Dendritic cell treated with granulocyte-macrophage colony-stimulating factor and Interleukin-4, amounts not matched to agents 40 ng/mL and 50 ng/mL, for 4 days (primary cell): Measurements from ENCODE around the gene DIPK1C.

Experiments
- H3K27ac Mint-ChIP-seq: one replicate; pipeline ENCODE4 v1.8.0; 2022; ENCODE audit warnings: mild to moderate bottlenecking, mixed read lengths
- H3K27me3 Mint-ChIP-seq: one replicate; pipeline ENCODE4 v1.8.0; 2022; ENCODE audit warnings: mild to moderate bottlenecking, mixed read lengths
- H3K36me3 Mint-ChIP-seq: one replicate; pipeline ENCODE4 v1.8.0; 2022; ENCODE audit warnings: low read depth, mixed read lengths
- H3K4me1 Mint-ChIP-seq: one replicate; pipeline ENCODE4 v1.8.0; 2022; ENCODE audit warnings: low read depth, mixed read lengths
- H3K4me3 Mint-ChIP-seq: one replicate; pipeline ENCODE4 v1.8.0; 2022; ENCODE audit warnings: mild to moderate bottlenecking, moderate library complexity, mixed read lengths
- H3K9me3 Mint-ChIP-seq: one replicate; pipeline ENCODE4 v1.8.0; 2022; ENCODE audit warnings: mixed read lengths
- intact Hi-C: fragments of 100-400 bp; cut with micrococcal nuclease; formaldehyde crosslinking; loops from one replicate; pipeline ENCODE4 v1.15.0; 2022

DIPK1C gene

GRCh38 chr18:74414953-74415515 lies 42.1 kb downstream of the DIPK1C start:
- intact Hi-C loops = no loop called here
- Mint-ChIP-seq H3K27me3 (peaks cover 6% of the 10 kb centered on the region), H3K4me1 (no peaks in the 10 kb centered on the region), H3K27ac (no peak overlapping the region), H3K4me3 (no peak overlapping the region), H3K36me3 (no peaks in the 10 kb centered on the region), H3K9me3 (no peaks in the 10 kb centered on the region)

- intact Hi-C loops = no loop called here
- H3K27me3 Mint-ChIP-seq = peaks cover 6% of the 10 kb centered on the region
- no peak overlapping the region for H3K27ac Mint-ChIP-seq
- no peaks in the 10 kb centered on the region for H3K9me3 Mint-ChIP-seq
- H3K36me3 Mint-ChIP-seq = no peaks in the 10 kb centered on the region
- no peak overlapping the region for H3K4me3 Mint-ChIP-seq
- no peaks in the 10 kb centered on the region for H3K4me1 Mint-ChIP-seq
Observed at GRCh38 chr18:74413836-74414235, 43.3 kb downstream of the DIPK1C start.

- peaks cover 4% of the 10 kb centered on the region for H3K27me3 Mint-ChIP-seq
Observed at GRCh38 chr18:74412116-74412880, 44.8 kb downstream of the DIPK1C start.

GRCh38 chr18:74411475-74411874 lies 45.6 kb downstream of the DIPK1C start:
- intact Hi-C loops = no loop called here
- H3K9me3 Mint-ChIP-seq = no peaks in the 10 kb centered on the region
- no peaks in the 10 kb centered on the region for H3K36me3 Mint-ChIP-seq
- H3K4me1 Mint-ChIP-seq = peaks cover 11% of the 10 kb centered on the region
- H3K4me3 Mint-ChIP-seq = no peak overlapping the region
- no peaks in the 10 kb centered on the region for H3K27me3 Mint-ChIP-seq
- H3K27ac Mint-ChIP-seq = no peak overlapping the region

More at GRCh38 chr18:74412116-74412880, 44.8 kb downstream of the DIPK1C start:
- H3K27ac Mint-ChIP-seq = no peak overlapping the region
- no peak overlapping the region for H3K4me3 Mint-ChIP-seq
- H3K4me1 Mint-ChIP-seq = peaks cover 11% of the 10 kb centered on the region
- H3K9me3 Mint-ChIP-seq = no peaks in the 10 kb centered on the region
- intact Hi-C loops = no loop called here
- H3K36me3 Mint-ChIP-seq = no peaks in the 10 kb centered on the region

- Mint-ChIP-seq H3K27ac (no peak overlapping the region), H3K36me3 (no peaks in the 10 kb centered on the region), H3K4me1 (peaks cover 11% of the 10 kb centered on the region), H3K4me3 (no peak overlapping the region), H3K27me3 (no peaks in the 10 kb centered on the region), H3K9me3 (no peaks in the 10 kb centered on the region)
- intact Hi-C loops = no loop called here
Observed at GRCh38 chr18:74410441-74410992, 46.6 kb downstream of the DIPK1C start.

- intact Hi-C loops = no loop called here
- Mint-ChIP-seq H3K36me3 (no peaks in the 10 kb centered on the region), H3K4me1 (peaks cover 11% of the 10 kb centered on the region), H3K27ac (no peak overlapping the region), H3K4me3 (no peak overlapping the region), H3K9me3 (no peaks in the 10 kb centered on the region), H3K27me3 (no peaks in the 10 kb centered on the region)
Observed at GRCh38 chr18:74407888-74408287, 49.2 kb downstream of the DIPK1C start.

- intact Hi-C loops = no loop called here
- no peaks in the 10 kb centered on the region for H3K27me3 Mint-ChIP-seq
- peaks cover 28% of the 10 kb centered on the region for H3K4me1 Mint-ChIP-seq
- H3K36me3 Mint-ChIP-seq = no peaks in the 10 kb centered on the region
- H3K4me3 Mint-ChIP-seq = no peak overlapping the region
- no peaks in the 10 kb centered on the region for H3K9me3 Mint-ChIP-seq
- no peak overlapping the region for H3K27ac Mint-ChIP-seq
Observed at GRCh38 chr18:74402806-74403433, 54.2 kb downstream of the DIPK1C start.

- intact Hi-C loops = no loop called here
- H3K4me1 Mint-ChIP-seq = peaks cover 42% of the 10 kb centered on the region
- no peaks in the 10 kb centered on the region for H3K9me3 Mint-ChIP-seq
Observed at GRCh38 chr18:74400813-74401212, 56.3 kb downstream of the DIPK1C start.

GRCh38 chr18:74399091-74399887 lies 57.8 kb downstream of the DIPK1C start:
- Mint-ChIP-seq H3K9me3 (no peaks in the 10 kb centered on the region), H3K36me3 (no peaks in the 10 kb centered on the region), H3K4me3 (no peak overlapping the region), H3K27me3 (no peaks in the 10 kb centered on the region), H3K27ac (no peak overlapping the region), H3K4me1 (peaks cover 47% of the 10 kb centered on the region)
- intact Hi-C loops = no loop called here

More at GRCh38 chr18:74400813-74401212, 56.3 kb downstream of the DIPK1C start:
- Mint-ChIP-seq H3K36me3 (no peaks in the 10 kb centered on the region), H3K4me3 (no peak overlapping the region), H3K27ac (no peak overlapping the region), H3K27me3 (no peaks in the 10 kb centered on the region)

GRCh38 chr18:74397572-74397971 lies 59.5 kb downstream of the DIPK1C start:
- H3K36me3 Mint-ChIP-seq = no peaks in the 10 kb centered on the region
- H3K27me3 Mint-ChIP-seq = no peaks in the 10 kb centered on the region
- H3K27ac Mint-ChIP-seq = no peak overlapping the region
- H3K4me3 Mint-ChIP-seq = no peak overlapping the region
- peaks cover 47% of the 10 kb centered on the region for H3K4me1 Mint-ChIP-seq
- no peaks in the 10 kb centered on the region for H3K9me3 Mint-ChIP-seq
- intact Hi-C loops = no loop called here

GRCh38 chr18:74396171-74397169 lies 60.6 kb downstream of the DIPK1C start:
- Mint-ChIP-seq H3K9me3 (no peaks in the 10 kb centered on the region), H3K4me1 (peaks cover 47% of the 10 kb centered on the region)

GRCh38 chr18:74395648-74396154 lies 61.4 kb downstream of the DIPK1C start:
- peaks cover 47% of the 10 kb centered on the region for H3K4me1 Mint-ChIP-seq
- H3K27me3 Mint-ChIP-seq = no peaks in the 10 kb centered on the region
- no peak overlapping the region for H3K4me3 Mint-ChIP-seq
- no peak overlapping the region for H3K27ac Mint-ChIP-seq
- intact Hi-C loops = no loop called here
- H3K9me3 Mint-ChIP-seq = no peaks in the 10 kb centered on the region
- H3K36me3 Mint-ChIP-seq = no peaks in the 10 kb centered on the region

More at GRCh38 chr18:74396171-74397169, 60.6 kb downstream of the DIPK1C start:
- Mint-ChIP-seq H3K4me3 (no peak overlapping the region), H3K27ac (peak overlapping the region; percentile 17), H3K27me3 (no peaks in the 10 kb centered on the region), H3K36me3 (no peaks in the 10 kb centered on the region)
- intact Hi-C loops = no loop called here
